Stimulated activated CD8-positive, alpha-beta memory T cell treated with anti-CD3 and anti-CD28 coated beads, Interleukin-7, amount 100 ng/mL, for 24 hours (primary cell): ENCODE data around the gene FUCA1.
A peak's percentile ranks its signal among the peaks of the same experiment; 100 is the strongest.

Experiments
- DNase-seq: peaks from one replicate; pipeline ENCODE4 v3.0.0-alpha.2; 2020; ENCODE audit warnings: low read depth

FUCA1 gene

GRCh38 chr1:23801338-23801748, 66.7 kb downstream of the FUCA1 start:
- DNase-seq: no peak

- peak; percentile 98 for DNase-seq
These were observed 67.4 kb downstream of the FUCA1 start, which contains the start of gene GALE for GRCh38 chr1:23800400-23801337. TSS of gene GALE (minus strand) at chr1:23800754. CDS start at chr1:23799007, 1,747 bp downstream.

- no peak for DNase-seq
These were observed 68.3 kb downstream of the FUCA1 start for GRCh38 chr1:23799570-23800399.

- no peak for DNase-seq
These were observed 68.9 kb downstream of the FUCA1 start for GRCh38 chr1:23799255-23799569.

- DNase-seq: no peak
These were observed 69.4 kb downstream of the FUCA1 start for GRCh38 chr1:23798662-23799142.

GRCh38 chr1:23797478-23798448, 70.3 kb downstream of the FUCA1 start:
- no peak for DNase-seq

GRCh38 chr1:23796466-23797271, 71.4 kb downstream of the FUCA1 start:
- DNase-seq: no peak

GRCh38 chr1:23795676-23796465, 72.2 kb downstream of the FUCA1 start:
- no peak for DNase-seq
